Measurements from ENCODE around the gene APLP2. TPM values are rescaled to one million over a fixed set of nuclear protein-coding genes. Genes with fewer than 3 reads are reported as not detected.
"Not testable (repeated sequence)": the region's sequence is repeated elsewhere in the genome, so short reads cannot be mapped to it uniquely, and the experiment has no call there.

APLP2 gene
- total RNA-seq, 1 experiment from 2014 or later = 345 TPM

GRCh38 chr11:130190371-130190881 is 120.7 kb downstream of the APLP2 start:
- CTCF ChIA-PET = no interaction called here
- Histone ChIP-seq H2AFZ (ENCODE audit: low read length) (no peak overlapping the region), H3K9ac (ENCODE audit: low read length) (no peak overlapping the region), H3K79me2 (ENCODE audit: low read length) (peaks cover 27% of the 10 kb centered on the region), H4K20me1 (ENCODE audit: low read length) (0 out of 2 replicates have a peak, but pooled peaks cover 8% of the 10 kb centered on the region), H3K9me2 (replicated peaks; ENCODE audit: low read length) (no peaks in the 10 kb centered on the region), H3K36me3 (ENCODE audit: low read depth, low read length) (peaks cover 8% of the 10 kb centered on the region; the same call in 1 of the 2 replicates), H3K4me3 (ENCODE audit: low read length) (no peak overlapping the region), H3F3A (ENCODE audit: low read length, unreplicated experiment) (no peaks in the 10 kb centered on the region), H3K27ac (ENCODE audit: low read length) (no peak overlapping the region), H3K9me3 (ENCODE audit: low read length) (no peaks in the 10 kb centered on the region), H3K27me3 (ENCODE audit: low read length) (no peaks in the 10 kb centered on the region), H3K4me2 (ENCODE audit: low read length) (no peak overlapping the region), H3K4me1 (ENCODE audit: insufficient read depth, low read length) (no peaks in the 10 kb centered on the region)
- no peak for ATAC-seq
- no TSS peak for BruUV-seq (replicated peaks)
- no peak for DNase-seq
- no peak for TF ChIP-seq EZH2phosphoT487 (IDR thresholded peaks at IDR 0.05; ENCODE audit: borderline replicate concordance, low read length)
- no peak for TF ChIP-seq EZH2 (IDR thresholded peaks at IDR 0.05; ENCODE audit: low read length, unreplicated experiment)
- no peak for TF ChIP-seq CTCF (conservative IDR thresholded peaks at IDR 0.05; ENCODE audit: low read depth, low read length)
- intact Hi-C loops (cut with micrococcal nuclease) = no loop called here
- POLR2A ChIA-PET (ENCODE audit: unreplicated experiment) = no interaction called here

GRCh38 chr11:130191896-130192295 is 122.2 kb downstream of the APLP2 start:
- H3K4me2 ChIP-seq (ENCODE audit: low read length) = no peak overlapping the region
- no peak overlapping the region for H2AFZ ChIP-seq (ENCODE audit: low read length)
- no peaks in the 10 kb centered on the region for H3K9me3 ChIP-seq (ENCODE audit: low read length)
- H3F3A ChIP-seq (ENCODE audit: low read length, unreplicated experiment) = no peaks in the 10 kb centered on the region
- no peak overlapping the region for H3K4me3 ChIP-seq (ENCODE audit: low read length)
- TF ChIP-seq EZH2 (IDR thresholded peaks at IDR 0.05; ENCODE audit: low read length, unreplicated experiment) = no peak
- no peak for TF ChIP-seq EZH2phosphoT487 (IDR thresholded peaks at IDR 0.05; ENCODE audit: borderline replicate concordance, low read length)
- no peak for TF ChIP-seq CTCF (conservative IDR thresholded peaks at IDR 0.05; ENCODE audit: low read depth, low read length)
- BruUV-seq (replicated peaks) = no TSS peak
- no peak overlapping the region for H3K9ac ChIP-seq (ENCODE audit: low read length)
- CTCF ChIA-PET = no interaction called here
- H3K79me2 ChIP-seq (ENCODE audit: low read length) = peaks cover 12% of the 10 kb centered on the region
- H3K9me2 ChIP-seq (replicated peaks; ENCODE audit: low read length) = no peaks in the 10 kb centered on the region
- no peak for ATAC-seq
- H3K27me3 ChIP-seq (ENCODE audit: low read length) = no peaks in the 10 kb centered on the region
- POLR2A ChIA-PET (ENCODE audit: unreplicated experiment) = no interaction called here
- H3K4me1 ChIP-seq (ENCODE audit: insufficient read depth, low read length) = no peaks in the 10 kb centered on the region
- H3K36me3 ChIP-seq (ENCODE audit: low read depth, low read length) = peaks cover 16% of the 10 kb centered on the region
- intact Hi-C loops (cut with micrococcal nuclease) = no loop called here
- H3K27ac ChIP-seq (ENCODE audit: low read length) = no peak overlapping the region
- H4K20me1 ChIP-seq (ENCODE audit: low read length) = 0 out of 2 replicates have a peak, but pooled peaks cover 6% of the 10 kb centered on the region
- DNase-seq = no peak

GRCh38 chr11:130192845-130193267 is 123.2 kb downstream of the APLP2 start:
- Histone ChIP-seq H3K79me2 (ENCODE audit: low read length) (peaks cover 2% of the 10 kb centered on the region), H3K9me2 (replicated peaks; ENCODE audit: low read length) (no peaks in the 10 kb centered on the region), H3K4me3 (ENCODE audit: low read length) (no peak overlapping the region), H3K4me1 (ENCODE audit: insufficient read depth, low read length) (no peaks in the 10 kb centered on the region), H4K20me1 (ENCODE audit: low read length) (no peaks in the 10 kb centered on the region), H3F3A (ENCODE audit: low read length, unreplicated experiment) (no peaks in the 10 kb centered on the region), H3K27me3 (ENCODE audit: low read length) (no peaks in the 10 kb centered on the region), H3K4me2 (ENCODE audit: low read length) (no peak overlapping the region), H3K27ac (ENCODE audit: low read length) (no peak overlapping the region), H2AFZ (ENCODE audit: low read length) (no peak overlapping the region), H3K9ac (ENCODE audit: low read length) (no peak overlapping the region), H3K9me3 (ENCODE audit: low read length) (no peaks in the 10 kb centered on the region), H3K36me3 (ENCODE audit: low read depth, low read length) (peaks cover 22% of the 10 kb centered on the region)
- BruUV-seq (replicated peaks) = no TSS peak
- TF ChIP-seq CTCF (conservative IDR thresholded peaks at IDR 0.05; ENCODE audit: low read depth, low read length) = no peak
- no peak for TF ChIP-seq EZH2 (IDR thresholded peaks at IDR 0.05; ENCODE audit: low read length, unreplicated experiment)
- TF ChIP-seq EZH2phosphoT487 (IDR thresholded peaks at IDR 0.05; ENCODE audit: borderline replicate concordance, low read length) = no peak
- ATAC-seq (no peak), DNase-seq (no peak)
- POLR2A ChIA-PET (ENCODE audit: unreplicated experiment) = interaction anchor here (0.6 kb wide), 1 partner anchor 202 kb away, joined by 4 read pairs; no protein-coding TSS in a partner anchor
- CTCF ChIA-PET = interaction anchor here (0.6 kb wide), 1 partner anchor 239 kb away, joined by 3 read pairs; no protein-coding TSS in a partner anchor
- intact Hi-C loops (cut with micrococcal nuclease) = no loop called here

GRCh38 chr11:130193551-130193950 is 123.9 kb downstream of the APLP2 start:
- H4K20me1 ChIP-seq (ENCODE audit: low read length); H2AFZ ChIP-seq (ENCODE audit: low read length); H3K27ac ChIP-seq (ENCODE audit: low read length); intact Hi-C loops (cut with micrococcal nuclease); POLR2A ChIA-PET (ENCODE audit: unreplicated experiment); BruUV-seq (replicated peaks); H3K9ac ChIP-seq (ENCODE audit: low read length); H3K79me2 ChIP-seq (ENCODE audit: low read length); H3K4me1 ChIP-seq (ENCODE audit: insufficient read depth, low read length); H3K27me3 ChIP-seq (ENCODE audit: low read length); H3K9me2 ChIP-seq (replicated peaks; ENCODE audit: low read length); H3K4me2 ChIP-seq (ENCODE audit: low read length); DNase-seq; H3K9me3 ChIP-seq (ENCODE audit: low read length); H3F3A ChIP-seq (ENCODE audit: low read length, unreplicated experiment); ATAC-seq; H3K4me3 ChIP-seq (ENCODE audit: low read length): not testable (repeated sequence)
- CTCF ChIA-PET = interaction anchor here (0.6 kb wide), 1 partner anchor 238 kb away, joined by 3 read pairs; no protein-coding TSS in a partner anchor
- peaks cover 27% of the 10 kb centered on the region for H3K36me3 ChIP-seq (ENCODE audit: low read depth, low read length)
